ENCODE results near the gene FOXO3.

DNA sequence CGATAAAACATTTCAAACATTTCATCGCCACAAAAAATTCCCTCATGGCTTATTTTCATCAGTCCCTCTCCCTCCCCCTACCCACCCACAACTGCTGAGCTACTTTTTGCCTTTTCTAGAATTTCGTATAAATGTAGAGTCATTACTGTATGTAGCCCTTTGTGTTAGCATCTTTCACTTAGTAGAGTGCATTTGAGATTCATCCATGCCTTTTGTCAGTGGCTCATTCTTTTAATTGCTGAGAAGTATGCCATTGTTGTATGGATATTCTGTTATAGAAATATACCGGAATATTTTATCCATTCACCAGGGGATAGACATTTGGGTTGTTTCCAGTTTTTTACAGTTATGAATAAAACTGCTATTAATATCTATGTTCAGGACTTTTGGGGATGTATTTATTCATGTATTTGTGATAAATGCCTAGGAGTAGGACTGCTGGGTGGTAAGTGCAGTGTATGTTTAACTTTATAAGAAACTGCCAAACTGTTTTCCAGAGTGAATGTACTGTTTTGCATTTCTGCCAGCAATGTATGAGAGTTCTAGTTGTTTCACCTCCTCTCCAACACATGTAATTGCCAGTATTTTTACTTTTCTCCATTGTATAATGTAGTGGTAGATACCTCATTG is 50.4 kb downstream of the FOXO3 start:
- TF ChIP-seq, protein P1, sequence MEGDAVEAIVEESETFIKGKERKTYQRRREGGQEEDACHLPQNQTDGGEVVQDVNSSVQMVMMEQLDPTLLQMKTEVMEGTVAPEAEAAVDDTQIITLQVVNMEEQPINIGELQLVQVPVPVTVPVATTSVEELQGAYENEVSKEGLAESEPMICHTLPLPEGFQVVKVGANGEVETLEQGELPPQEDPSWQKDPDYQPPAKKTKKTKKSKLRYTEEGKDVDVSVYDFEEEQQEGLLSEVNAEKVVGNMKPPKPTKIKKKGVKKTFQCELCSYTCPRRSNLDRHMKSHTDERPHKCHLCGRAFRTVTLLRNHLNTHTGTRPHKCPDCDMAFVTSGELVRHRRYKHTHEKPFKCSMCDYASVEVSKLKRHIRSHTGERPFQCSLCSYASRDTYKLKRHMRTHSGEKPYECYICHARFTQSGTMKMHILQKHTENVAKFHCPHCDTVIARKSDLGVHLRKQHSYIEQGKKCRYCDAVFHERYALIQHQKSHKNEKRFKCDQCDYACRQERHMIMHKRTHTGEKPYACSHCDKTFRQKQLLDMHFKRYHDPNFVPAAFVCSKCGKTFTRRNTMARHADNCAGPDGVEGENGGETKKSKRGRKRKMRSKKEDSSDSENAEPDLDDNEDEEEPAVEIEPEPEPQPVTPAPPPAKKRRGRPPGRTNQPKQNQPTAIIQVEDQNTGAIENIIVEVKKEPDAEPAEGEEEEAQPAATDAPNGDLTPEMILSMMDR (IDR thresholded peaks at IDR 0.05; ENCODE audit: low read depth, low read length), result no peak
- TF ChIP-seq EZH2phosphoT487 (IDR thresholded peaks at IDR 0.05; ENCODE audit: low read depth), result no peak

Data from OCI-LY3 (cell line).